Thoracic aorta (tissue), 2 donors: ENCODE data around the gene PDE8B. TPM values are rescaled to one million over a fixed set of nuclear protein-coding genes. Genes with fewer than 3 reads are reported as not detected.

Experiments used
- ATAC-seq: fragments of 150-250 bp; one replicate; pipeline ENCODE4 v1.8.0; 2017; ENCODE audit warnings: low read depth; ENCODE audit not compliant: insufficient number of reproducible peaks, low FRiP score
- DNase-seq: peaks from one replicate; pipeline ENCODE4 v3.0.0-alpha.2; 2020; ENCODE audit warnings: low spot score
- H3K27ac ChIP-seq, 2 donors: fragments of 200-600 bp; sonication (generic); 1 replicate in 1 of 2; 2 replicates in 1 of 2; pipeline ENCODE4 v1.5.1; 2016; ENCODE audit warnings: mild to moderate bottlenecking in 2 of 2, moderate library complexity in 2 of 2
- H3K27me3 ChIP-seq: fragments of 200-600 bp; sonication (generic); replicated peaks from 2 replicates; pipeline ENCODE4 v1.6.0; 2016; ENCODE audit warnings: mild to moderate bottlenecking; ENCODE audit not compliant: insufficient read depth
- H3K36me3 ChIP-seq: fragments of 200-600 bp; sonication (generic); one replicate; pipeline ENCODE4 v1.5.1; 2016
- H3K4me1 ChIP-seq, 2 donors: fragments of 200-600 bp; sonication (generic); 1 replicate in 1 of 2; 2 replicates in 1 of 2; pipeline versions ENCODE4 v1.5.1 to v1.6.0; 2016; ENCODE audit warnings: low read depth in 2 of 2, mild to moderate bottlenecking in 1 of 2; ENCODE audit not compliant: control insufficient read depth in 1 of 2
- H3K4me3 ChIP-seq: fragments of 200-600 bp; sonication (generic); 2 replicates; pipeline ENCODE4 v1.5.1; 2016; ENCODE audit warnings: mild to moderate bottlenecking
- H3K9me3 ChIP-seq: fragments of 200-600 bp; sonication (generic); 2 replicates; pipeline ENCODE4 v1.5.1; 2016
- total RNA-seq, 2 donors: library from RNA; depleted of rRNA; stranded (reverse); fragments of >200 nt; gene quantifications; one replicate each; pipeline versions ENCODE4 v1.1.0 to v1.2.3, GENCODE V29; 2016
- TF ChIP-seq, protein P1 (sequence below): fragments of 200-600 bp; sonication (generic); IDR thresholded peaks from one replicate; pipeline ENCODE4 v1.5.1; 2019; ENCODE audit warnings: antibody characterized with exemption

The PDE8B gene
- total RNA-seq, 2 donors from 2014 or later: 22.7 to 59.8 TPM

- ATAC-seq (peak; percentile 55), DNase-seq (no peak)
- peaks cover 16 to 55% of the 10 kb centered on the region in 2 donors for H3K4me1 ChIP-seq
- H3K27ac ChIP-seq: peak overlapping the region; percentile 57 to 66
- no peaks in the 10 kb centered on the region for H3K27me3 ChIP-seq
- TF ChIP-seq, protein P1, sequence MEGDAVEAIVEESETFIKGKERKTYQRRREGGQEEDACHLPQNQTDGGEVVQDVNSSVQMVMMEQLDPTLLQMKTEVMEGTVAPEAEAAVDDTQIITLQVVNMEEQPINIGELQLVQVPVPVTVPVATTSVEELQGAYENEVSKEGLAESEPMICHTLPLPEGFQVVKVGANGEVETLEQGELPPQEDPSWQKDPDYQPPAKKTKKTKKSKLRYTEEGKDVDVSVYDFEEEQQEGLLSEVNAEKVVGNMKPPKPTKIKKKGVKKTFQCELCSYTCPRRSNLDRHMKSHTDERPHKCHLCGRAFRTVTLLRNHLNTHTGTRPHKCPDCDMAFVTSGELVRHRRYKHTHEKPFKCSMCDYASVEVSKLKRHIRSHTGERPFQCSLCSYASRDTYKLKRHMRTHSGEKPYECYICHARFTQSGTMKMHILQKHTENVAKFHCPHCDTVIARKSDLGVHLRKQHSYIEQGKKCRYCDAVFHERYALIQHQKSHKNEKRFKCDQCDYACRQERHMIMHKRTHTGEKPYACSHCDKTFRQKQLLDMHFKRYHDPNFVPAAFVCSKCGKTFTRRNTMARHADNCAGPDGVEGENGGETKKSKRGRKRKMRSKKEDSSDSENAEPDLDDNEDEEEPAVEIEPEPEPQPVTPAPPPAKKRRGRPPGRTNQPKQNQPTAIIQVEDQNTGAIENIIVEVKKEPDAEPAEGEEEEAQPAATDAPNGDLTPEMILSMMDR: no peak
- no peaks in the 10 kb centered on the region for H3K9me3 ChIP-seq
- no peaks in the 10 kb centered on the region for H3K36me3 ChIP-seq
- H3K4me3 ChIP-seq: no peak overlapping the region
Observed at GRCh38 chr5:77389746-77390145, 179.3 kb downstream of the PDE8B start.

DNA sequence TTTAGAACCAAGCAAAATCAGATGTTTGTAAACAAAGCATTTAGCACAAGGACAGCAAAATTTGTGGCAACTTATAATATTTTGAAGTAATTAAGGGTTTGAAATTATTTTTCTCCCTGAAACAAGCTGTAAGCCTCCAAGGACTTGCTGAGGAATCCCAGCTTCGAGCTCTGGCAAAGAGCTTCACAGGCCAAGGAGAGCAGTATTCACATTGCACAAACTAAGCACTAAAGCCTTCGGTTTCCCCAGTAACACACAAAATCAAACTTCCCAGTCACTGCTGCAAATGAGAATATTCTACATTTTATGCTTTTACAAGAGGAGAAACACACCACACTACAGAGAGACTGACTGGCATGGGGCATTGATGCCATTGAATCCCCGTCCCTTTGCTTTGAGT, 179.7 kb downstream of the PDE8B start:
- Histone ChIP-seq H3K4me3 (no peak overlapping the region), H3K27me3 (no peaks in the 10 kb centered on the region), H3K9me3 (no peaks in the 10 kb centered on the region), H3K4me1 (peaks cover 16 to 55% of the 10 kb centered on the region in 2 donors), H3K27ac (peak overlapping the region; percentile 57 to 66), H3K36me3 (no peaks in the 10 kb centered on the region)
- DNase-seq (no peak), ATAC-seq (no peak)
- TF ChIP-seq, protein P1: no peak

GRCh38 chr5:77390795-77391194, 180.3 kb downstream of the PDE8B start:
- no peak overlapping the region for H3K4me3 ChIP-seq
- ATAC-seq (peak; percentile 12), DNase-seq (no peak)
- TF ChIP-seq, protein P1: no peak
- H3K9me3 ChIP-seq: no peaks in the 10 kb centered on the region
- no peaks in the 10 kb centered on the region for H3K27me3 ChIP-seq
- peak overlapping the region; percentile 57 to 66 for H3K27ac ChIP-seq
- peaks cover 16 to 54% of the 10 kb centered on the region in 2 donors for H3K4me1 ChIP-seq
- no peaks in the 10 kb centered on the region for H3K36me3 ChIP-seq

GRCh38 chr5:77391240-77391765, 180.8 kb downstream of the PDE8B start:
- no peak overlapping the region for H3K4me3 ChIP-seq
- peak overlapping the region in 1 of 2 donors; percentile 66 for H3K27ac ChIP-seq
- H3K9me3 ChIP-seq: no peaks in the 10 kb centered on the region
- H3K27me3 ChIP-seq: no peaks in the 10 kb centered on the region
- DNase-seq: no peak
- TF ChIP-seq, protein P1: no peak
- no peaks in the 10 kb centered on the region for H3K36me3 ChIP-seq
- ATAC-seq: no peak
- peaks cover 16 to 50% of the 10 kb centered on the region in 2 donors for H3K4me1 ChIP-seq

DNA sequence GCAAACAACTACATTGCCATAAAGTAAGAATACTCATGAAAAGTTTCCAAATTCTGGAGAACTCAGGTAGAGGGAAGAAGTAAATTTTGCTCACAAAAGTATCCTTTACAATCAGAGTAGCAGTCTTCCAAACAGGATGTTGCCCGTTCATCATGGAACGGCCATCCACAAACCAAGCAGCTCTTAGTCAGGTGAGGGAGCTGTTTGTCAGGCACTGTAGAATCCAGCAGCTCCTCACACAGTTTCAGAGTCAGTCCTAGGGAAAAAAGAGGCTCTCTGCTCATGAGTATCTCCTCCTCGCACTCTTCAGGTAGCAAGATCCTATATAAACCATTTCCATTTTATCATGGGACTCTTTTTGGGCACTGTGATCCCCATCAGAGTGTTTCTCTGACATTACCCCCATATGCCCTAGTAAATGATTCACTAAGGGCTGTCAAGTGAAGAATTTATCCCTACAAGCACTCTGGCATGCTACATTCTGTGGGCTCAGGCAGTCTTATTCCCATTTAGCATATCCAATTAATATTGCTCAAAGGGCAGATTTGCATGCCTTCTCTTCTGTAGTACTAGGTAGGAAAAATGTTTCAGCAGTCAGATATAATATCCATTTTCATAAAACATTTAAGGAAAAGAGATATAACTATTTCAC, 183.7 kb downstream of the PDE8B start:
- Histone ChIP-seq H3K9me3 (no peaks in the 10 kb centered on the region), H3K4me3 (no peak overlapping the region), H3K36me3 (no peaks in the 10 kb centered on the region), H3K27me3 (no peaks in the 10 kb centered on the region), H3K4me1 (peaks cover 16 to 42% of the 10 kb centered on the region in 2 donors), H3K27ac (no peak overlapping the region)
- no peak for DNase-seq
- no peak for ATAC-seq
- TF ChIP-seq, protein P1: no peak
